Activated CD4-positive, alpha-beta T cell treated with anti-CD3 and anti-CD28 coated beads, Interleukin-2, Interleukin-6, amounts not matched to agents 100 ng/mL and 50 ng/mL, durations not matched to agents 16 hours and 8 hours (primary cell): ENCODE measurements around the gene VIM.
A peak's percentile ranks its signal among the peaks of the same experiment; 100 is the strongest.
"Not testable (repeated sequence)": the region's sequence is repeated elsewhere in the genome, so short reads cannot be mapped to it uniquely, and the experiment has no call there.

Experiments
- DNase-seq: peaks from one replicate; pipeline ENCODE4 v3.0.0-alpha.2; 2020

VIM gene

GRCh38 chr10:17257466-17258321 is 29.7 kb downstream of the VIM start:
- DNase-seq: peak; percentile 82

GRCh38 chr10:17262502-17262901 is 34.5 kb downstream of the VIM start:
- no peak for DNase-seq

GRCh38 chr10:17263580-17263979 is 35.5 kb downstream of the VIM start:
- no peak for DNase-seq

GRCh38 chr10:17265468-17265867 is 37.4 kb downstream of the VIM start:
- no peak for DNase-seq

GRCh38 chr10:17266549-17266948 is 38.5 kb downstream of the VIM start:
- DNase-seq: not testable (repeated sequence)

GRCh38 chr10:17272648-17273047 is 44.6 kb downstream of the VIM start:
- no peak for DNase-seq

- peak; percentile 5 for DNase-seq
Observed at GRCh38 chr10:17273403-17273802, 45.4 kb downstream of the VIM start.

- no peak for DNase-seq
Observed at GRCh38 chr10:17276756-17277424, 48.8 kb downstream of the VIM start.

- no peak for DNase-seq
Observed at GRCh38 chr10:17278607-17279240, 50.7 kb downstream of the VIM start.

- no peak for DNase-seq
Observed at GRCh38 chr10:17282311-17282710, 54.3 kb downstream of the VIM start.

GRCh38 chr10:17286562-17287550 is 58.8 kb downstream of the VIM start:
- no peak for DNase-seq
